Measurements from ENCODE around the gene PLD6.

The PLD6 gene

DNA sequence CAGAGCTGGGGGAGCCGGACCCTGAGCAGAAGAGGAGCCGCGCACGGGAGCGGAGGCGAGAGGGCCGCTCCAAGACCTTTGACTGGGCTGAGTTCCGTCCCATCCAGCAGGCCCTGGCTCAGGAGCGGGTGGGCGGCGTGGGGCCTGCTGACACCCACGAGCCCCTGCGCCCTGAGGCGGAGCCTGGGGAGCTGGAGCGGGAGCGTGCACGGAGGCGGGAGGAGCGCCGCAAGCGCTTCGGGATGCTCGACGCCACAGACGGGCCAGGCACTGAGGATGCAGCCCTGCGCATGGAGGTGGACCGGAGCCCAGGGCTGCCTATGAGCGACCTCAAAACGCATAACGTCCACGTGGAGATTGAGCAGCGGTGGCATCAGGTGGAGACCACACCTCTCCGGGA lies 47.6 kb downstream of the PLD6 start:
- in situ Hi-C loops (cut with HindIII; ENCODE audit: low sequenced_read_pairs), result loop anchor here (5.0 kb wide), 1 partner anchor 61 kb away; no protein-coding TSS in a partner anchor

GRCh38 chr17:17157041-17157440 lies 49.1 kb downstream of the PLD6 start:
- in situ Hi-C loops (cut with HindIII; ENCODE audit: low sequenced_read_pairs), result loop anchor here (5.0 kb wide), 1 partner anchor 60 kb away; no protein-coding TSS in a partner anchor

- in situ Hi-C loops (cut with HindIII; ENCODE audit: low sequenced_read_pairs), result loop anchor here (5.0 kb wide), 1 partner anchor 59 kb away; no protein-coding TSS in a partner anchor
These were observed 49.6 kb downstream of the PLD6 start for GRCh38 chr17:17156511-17156910.

DNA sequence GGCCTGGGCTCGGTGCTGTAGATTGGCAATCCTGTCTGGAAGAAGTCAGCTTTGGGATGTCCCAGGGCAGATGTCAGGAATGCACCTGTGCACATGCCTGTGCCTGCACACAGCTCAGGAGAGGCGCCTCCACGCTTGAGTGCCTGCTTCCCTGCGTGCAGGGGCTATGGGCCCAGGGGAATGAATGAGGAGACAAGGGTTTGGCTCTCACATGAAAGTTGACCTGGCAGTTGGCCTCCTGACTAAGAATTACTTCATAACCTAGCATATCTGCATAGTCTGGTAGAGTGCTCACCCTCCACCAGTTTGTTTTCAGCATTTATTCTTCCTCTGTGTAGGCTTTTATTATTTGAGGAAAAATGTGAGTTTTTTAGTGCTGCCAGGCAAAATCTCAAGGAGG lies 50.0 kb downstream of the PLD6 start:
- in situ Hi-C loops (cut with HindIII; ENCODE audit: low sequenced_read_pairs), result loop anchor here (5.0 kb wide), 1 partner anchor 59 kb away; no protein-coding TSS in a partner anchor

GRCh38 chr17:17155568-17155967 lies 50.6 kb downstream of the PLD6 start:
- in situ Hi-C loops (cut with HindIII; ENCODE audit: low sequenced_read_pairs), result loop anchor here (5.0 kb wide), 1 partner anchor 58 kb away; no protein-coding TSS in a partner anchor

DNA sequence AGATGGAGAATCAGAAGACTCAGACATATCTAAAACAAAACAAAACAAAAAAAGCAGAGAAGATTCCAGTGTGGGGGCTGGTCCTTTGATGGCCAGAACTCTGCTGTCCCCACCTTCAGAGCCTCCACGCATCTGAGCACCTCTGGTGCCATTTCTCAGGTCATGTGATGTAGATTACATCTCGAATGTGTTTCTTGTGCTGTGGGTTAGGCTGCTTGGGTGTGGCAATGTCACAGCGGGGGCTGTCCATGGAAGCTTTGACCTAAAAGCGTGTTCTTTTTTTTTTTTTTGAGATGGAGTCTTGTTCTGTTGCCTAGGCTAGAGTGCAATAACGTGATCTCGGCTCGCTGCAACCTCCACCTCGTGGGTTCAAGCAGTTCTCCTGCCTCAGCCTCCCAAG lies 51.2 kb downstream of the PLD6 start:
- in situ Hi-C loops (cut with HindIII; ENCODE audit: low sequenced_read_pairs), result loop anchor here (5.0 kb wide), 1 partner anchor 58 kb away; no protein-coding TSS in a partner anchor

GRCh38 chr17:17154556-17154955 lies 51.6 kb downstream of the PLD6 start:
- in situ Hi-C loops (cut with HindIII; ENCODE audit: low sequenced_read_pairs), result no loop called here

DNA sequence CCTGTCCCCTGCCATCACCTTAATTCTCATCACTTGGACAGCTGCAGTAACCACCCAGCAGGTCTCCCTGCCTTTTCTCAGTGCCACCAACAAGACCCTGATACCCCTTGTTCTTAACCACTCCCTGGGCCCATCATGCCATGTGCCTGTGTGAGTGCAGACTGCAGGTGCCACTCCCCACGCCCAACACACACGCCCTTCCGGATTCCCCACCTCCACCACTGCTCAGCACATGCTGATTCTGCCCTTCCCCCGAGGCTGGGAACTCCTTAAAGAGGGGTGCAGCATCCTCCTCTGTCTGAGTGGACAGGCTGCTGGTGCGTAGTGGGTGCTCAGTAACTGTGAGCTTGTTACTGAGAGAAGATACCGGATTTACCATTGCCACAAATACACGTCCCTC lies 52.4 kb downstream of the PLD6 start:
- in situ Hi-C loops (cut with HindIII; ENCODE audit: low sequenced_read_pairs), result no loop called here

- in situ Hi-C loops (cut with HindIII; ENCODE audit: low sequenced_read_pairs), result no loop called here
These were observed 53.1 kb downstream of the PLD6 start for GRCh38 chr17:17153071-17153470.

DNA sequence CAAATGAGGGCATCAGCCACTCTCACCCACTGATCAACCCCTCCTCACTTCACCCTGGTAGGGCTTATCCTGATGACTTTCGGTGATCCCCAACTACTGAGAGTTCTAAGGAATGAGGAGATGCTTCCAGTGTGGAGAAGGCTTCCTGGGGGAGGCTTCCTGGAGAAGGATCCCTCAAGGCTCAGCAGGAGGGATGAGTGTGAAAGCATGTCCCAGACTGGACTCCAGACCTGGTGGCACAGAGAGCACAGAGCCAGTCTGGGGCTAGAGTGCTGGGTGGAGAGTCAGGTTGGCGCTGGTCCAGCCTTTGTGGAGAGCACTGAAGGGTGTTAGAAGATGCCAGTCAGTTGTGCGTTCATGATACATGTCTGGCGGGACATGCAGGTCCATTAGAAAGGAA lies 53.7 kb downstream of the PLD6 start:
- in situ Hi-C loops (cut with HindIII; ENCODE audit: low sequenced_read_pairs), result no loop called here

DNA sequence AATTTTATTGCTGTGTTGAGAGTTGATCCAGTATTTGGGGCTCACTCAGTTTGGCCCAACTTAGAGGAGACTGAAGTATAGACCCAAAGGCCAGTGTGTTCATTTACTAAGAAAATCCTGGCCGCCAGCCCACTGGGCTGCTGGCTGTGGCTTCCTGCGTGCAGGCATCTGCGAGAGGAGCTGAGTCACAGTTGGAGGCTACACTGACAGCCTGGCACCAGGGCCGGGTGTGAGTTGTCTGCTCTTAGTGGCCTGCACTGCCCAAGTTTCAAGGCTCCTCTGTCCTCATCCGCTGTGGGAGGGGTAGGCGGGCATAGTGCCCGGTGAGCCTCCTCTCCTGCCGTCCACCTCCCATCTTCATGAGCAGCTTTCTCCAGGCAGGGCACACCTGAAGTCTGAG lies 54.2 kb downstream of the PLD6 start:
- in situ Hi-C loops (cut with HindIII; ENCODE audit: low sequenced_read_pairs), result no loop called here

DNA sequence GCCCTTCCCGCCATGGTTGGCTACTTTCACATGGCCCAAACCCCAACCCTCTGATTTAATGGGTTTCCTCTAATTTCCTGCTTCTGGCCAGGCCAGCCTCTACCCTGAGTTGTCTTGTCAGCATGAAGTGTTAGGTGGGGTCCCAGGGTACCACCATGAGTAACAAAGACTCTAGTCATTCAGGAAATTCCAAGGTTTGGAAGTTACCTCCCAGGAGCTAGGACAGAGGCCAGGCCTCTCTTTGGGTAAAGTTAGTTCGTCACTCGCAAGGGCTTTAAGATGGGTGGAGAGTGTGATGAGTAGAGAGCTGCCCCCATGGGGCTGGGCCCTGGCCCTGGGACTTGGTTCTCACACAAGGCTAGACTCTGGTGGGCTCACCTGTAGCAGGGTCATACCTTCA lies 54.6 kb downstream of the PLD6 start:
- in situ Hi-C loops (cut with HindIII; ENCODE audit: low sequenced_read_pairs), result no loop called here

DNA sequence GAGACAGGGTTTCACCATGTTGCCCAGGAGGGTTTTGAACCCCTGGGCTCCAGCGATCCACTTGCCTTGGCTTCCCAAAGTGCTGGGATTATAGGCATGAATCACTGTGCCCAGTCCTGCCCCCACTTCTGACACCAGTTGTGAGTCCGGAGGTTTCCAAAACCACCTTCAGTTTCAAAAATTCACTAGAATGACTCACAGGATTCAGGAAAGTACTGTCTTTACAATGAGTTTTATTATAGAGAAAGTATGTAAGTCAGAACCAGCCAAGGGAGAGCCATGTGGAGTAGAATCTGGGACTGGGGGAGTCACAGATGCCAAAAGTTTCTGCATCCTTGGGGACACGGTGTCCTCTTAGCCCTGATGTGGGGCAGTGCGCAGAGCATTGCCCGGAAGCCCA lies 55.1 kb downstream of the PLD6 start:
- in situ Hi-C loops (cut with HindIII; ENCODE audit: low sequenced_read_pairs), result no loop called here

All from endothelial cell of hepatic sinusoid (primary cell).